GM21825 (cell line): Measurements from ENCODE around the gene AGTPBP1.

Experiments used
- ATAC-seq: cut with Tn5 transposase; IDR thresholded peaks from one replicate; pipeline ENCODE4 v1.9.1; 2021; ENCODE audit warnings: mild to moderate bottlenecking, moderate library complexity; ENCODE audit not compliant: unreplicated experiment

AGTPBP1 gene

GRCh38 chr9:85508616-85509015, 233.1 kb downstream of the AGTPBP1 start:
- no peak for ATAC-seq

DNA sequence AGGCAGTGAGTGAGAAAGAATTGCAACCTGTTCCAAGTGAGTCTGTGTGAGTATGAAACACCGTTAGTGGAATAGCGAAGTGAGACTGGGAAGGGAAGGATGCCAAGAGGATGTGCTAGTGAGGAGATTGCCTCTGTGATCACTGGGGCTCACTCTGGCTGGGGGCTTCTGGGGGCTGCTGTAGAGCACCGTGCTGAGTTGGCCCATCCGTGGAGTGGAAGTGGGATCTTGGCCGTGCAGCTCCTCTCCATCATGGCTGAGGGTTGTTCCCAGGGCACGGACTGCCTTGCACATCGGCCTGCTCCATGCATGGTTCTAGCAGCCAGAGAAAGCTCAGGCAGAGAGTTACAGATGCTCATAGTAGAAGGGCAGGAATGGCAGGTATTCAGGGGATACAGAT, 236.1 kb downstream of the AGTPBP1 start:
- ATAC-seq, result no peak

DNA sequence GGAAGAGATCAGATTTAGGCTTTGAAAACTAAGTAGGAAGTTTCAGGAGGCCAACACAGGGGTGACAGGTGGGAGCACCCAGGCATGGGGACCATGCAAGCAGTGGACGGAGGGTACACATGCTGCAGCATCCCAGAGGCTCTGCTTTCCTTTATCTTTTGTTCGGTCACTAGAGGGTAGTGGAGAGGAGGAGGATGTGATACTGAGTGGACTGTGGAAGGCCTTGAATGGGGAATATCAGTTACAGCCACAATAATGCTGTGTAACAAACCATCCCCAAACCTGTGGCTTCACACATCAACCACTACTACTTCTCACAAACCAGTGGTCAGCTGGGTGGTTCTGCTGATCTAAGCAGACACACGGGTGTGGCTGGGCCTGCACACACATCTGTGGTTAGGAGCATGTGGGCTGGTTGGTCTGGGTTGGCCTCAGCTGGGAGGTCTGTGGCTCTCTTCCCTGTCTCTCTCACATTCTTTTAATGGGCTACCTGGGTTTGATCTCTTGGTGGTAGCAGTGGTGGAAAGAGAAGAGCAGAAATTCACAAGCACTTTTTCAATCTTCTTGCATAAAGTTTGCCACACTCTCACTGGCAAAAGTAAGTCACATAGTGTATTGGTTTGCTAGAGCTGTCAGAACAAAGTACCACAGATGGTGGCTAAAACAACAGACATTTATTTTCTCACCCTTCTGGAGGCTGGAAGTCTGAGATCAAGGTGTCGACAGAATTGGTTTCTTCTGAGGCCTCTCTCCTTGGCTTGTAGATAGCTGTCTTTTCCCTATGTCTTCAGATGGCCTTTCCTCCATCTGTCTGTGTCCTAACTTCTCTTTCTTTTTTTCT, 238.7 kb downstream of the AGTPBP1 start:
- no peak for ATAC-seq

DNA sequence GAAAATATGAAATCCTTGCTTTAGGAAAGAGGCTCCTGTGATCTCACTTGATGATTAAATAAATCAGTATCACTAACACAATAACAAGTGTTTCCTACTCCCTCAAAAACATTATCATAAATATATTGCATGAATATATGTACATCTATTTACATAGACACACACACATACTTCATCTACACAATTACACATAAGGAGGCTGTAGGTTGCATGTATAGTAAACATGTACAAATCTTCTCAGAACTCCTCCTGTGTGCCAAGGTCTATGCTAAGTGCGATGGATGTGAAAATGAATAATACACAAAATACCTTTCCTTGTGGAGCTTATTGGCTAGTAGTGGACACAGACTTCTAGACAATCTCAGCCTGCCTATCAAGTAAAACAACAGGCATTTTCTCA, 239.9 kb downstream of the AGTPBP1 start:
- no peak for ATAC-seq

GRCh38 chr9:85501456-85501855, 240.3 kb downstream of the AGTPBP1 start:
- no peak for ATAC-seq
